Measurements from ENCODE around the gene KRT83.
"Not testable (repeated sequence)": the region's sequence is repeated elsewhere in the genome, so short reads cannot be mapped to it uniquely, and the experiment has no call there.

Gene KRT83

DNA sequence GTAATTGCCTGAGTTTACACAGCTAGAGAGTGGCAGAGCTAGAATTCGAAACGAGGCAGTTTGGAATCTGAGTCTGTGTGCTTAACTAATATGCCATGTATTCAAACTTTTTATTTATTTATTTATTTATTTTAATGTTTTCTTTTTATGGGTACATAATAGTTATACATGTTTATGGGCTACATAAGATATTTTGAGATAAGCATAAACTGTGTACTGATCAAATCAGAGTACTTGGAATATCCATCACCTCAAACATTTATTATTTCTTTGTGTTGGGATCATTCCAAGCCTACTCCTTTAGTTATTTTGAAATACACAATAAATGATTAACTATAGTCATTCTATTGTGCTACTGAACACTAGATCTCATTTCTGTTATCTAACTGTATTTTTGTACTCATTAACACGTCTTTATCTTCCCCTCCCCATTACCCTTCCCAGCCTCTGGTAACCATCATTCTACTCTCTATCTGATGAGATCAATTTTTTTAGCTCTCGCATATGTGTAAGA, 22.5 kb downstream of the KRT83 start:
- peaks cover 41% of the 10 kb centered on the region for H3K27me3 Mint-ChIP-seq (ENCODE audit: low read depth)
- peaks cover 2% of the 10 kb centered on the region for H3K36me3 Mint-ChIP-seq (ENCODE audit: low read depth)
- peaks cover 6% of the 10 kb centered on the region for H3K4me1 Mint-ChIP-seq (ENCODE audit: low read depth)
- H3K9me3 Mint-ChIP-seq, result no peaks in the 10 kb centered on the region
- no peak overlapping the region for H3K27ac Mint-ChIP-seq
- no peak overlapping the region for H3K4me3 Mint-ChIP-seq

DNA sequence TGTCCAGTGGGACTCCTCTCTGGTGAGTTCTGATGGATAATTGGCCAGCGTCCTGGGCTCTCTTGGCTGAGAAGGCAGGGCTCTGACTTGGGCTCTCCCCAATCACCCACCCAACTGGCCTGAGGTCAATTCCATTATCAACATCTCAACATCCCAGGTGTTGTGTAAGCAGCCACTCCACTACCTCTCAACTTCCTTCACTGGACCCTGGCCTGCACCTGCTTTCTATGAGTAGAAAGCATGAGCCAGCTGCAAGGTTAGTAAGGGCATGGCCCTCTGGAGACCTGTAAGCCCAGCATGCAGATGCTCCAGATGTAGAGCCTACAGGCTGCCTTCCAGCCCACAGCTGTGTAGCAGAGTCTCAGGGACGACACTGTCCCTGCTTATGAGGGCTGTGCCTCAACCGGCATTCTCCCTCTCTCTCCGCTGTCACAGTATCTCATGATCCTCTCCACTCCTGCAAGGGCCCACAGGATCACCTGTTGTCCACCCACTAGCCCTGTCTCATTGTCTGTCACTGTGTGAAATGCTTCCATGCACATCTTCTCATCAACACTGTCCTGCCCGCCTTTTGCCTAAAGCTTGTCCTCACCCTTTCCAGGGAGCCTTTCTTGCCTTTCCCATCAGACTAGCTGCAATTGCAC, 24.5 kb downstream of the KRT83 start:
- Mint-ChIP-seq H3K4me3 (no peak overlapping the region), H3K4me1 (ENCODE audit: low read depth) (peaks cover 6% of the 10 kb centered on the region), H3K27ac (no peak overlapping the region), H3K27me3 (ENCODE audit: low read depth) (peaks cover 57% of the 10 kb centered on the region), H3K9me3 (no peaks in the 10 kb centered on the region), H3K36me3 (ENCODE audit: low read depth) (peaks cover 2% of the 10 kb centered on the region)

DNA sequence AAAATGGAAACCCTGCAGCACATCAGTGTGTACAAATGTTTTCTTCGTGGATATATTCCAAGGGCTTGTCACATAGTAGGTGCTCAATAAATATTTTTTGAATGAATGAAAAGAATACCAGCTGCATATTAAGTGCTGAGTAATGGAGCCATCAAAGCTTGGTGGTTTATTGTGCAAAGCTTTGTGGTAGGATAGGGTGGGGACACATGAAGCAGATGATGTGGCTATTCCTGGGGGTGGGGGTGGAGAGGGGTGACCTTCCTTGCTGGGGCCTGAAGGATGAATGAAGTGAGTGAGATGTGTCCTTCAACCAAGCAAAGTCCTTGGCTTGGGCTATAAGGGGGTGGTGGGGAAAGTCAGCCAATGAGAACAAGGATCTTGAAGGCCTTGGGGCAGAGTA, 25.5 kb downstream of the KRT83 start:
- no peaks in the 10 kb centered on the region for H3K9me3 Mint-ChIP-seq
- H3K36me3 Mint-ChIP-seq (ENCODE audit: low read depth), result peaks cover 2% of the 10 kb centered on the region
- no peak overlapping the region for H3K4me3 Mint-ChIP-seq
- H3K27me3 Mint-ChIP-seq (ENCODE audit: low read depth), result peaks cover 61% of the 10 kb centered on the region
- no peak overlapping the region for H3K27ac Mint-ChIP-seq
- H3K4me1 Mint-ChIP-seq (ENCODE audit: low read depth), result peaks cover 6% of the 10 kb centered on the region

DNA sequence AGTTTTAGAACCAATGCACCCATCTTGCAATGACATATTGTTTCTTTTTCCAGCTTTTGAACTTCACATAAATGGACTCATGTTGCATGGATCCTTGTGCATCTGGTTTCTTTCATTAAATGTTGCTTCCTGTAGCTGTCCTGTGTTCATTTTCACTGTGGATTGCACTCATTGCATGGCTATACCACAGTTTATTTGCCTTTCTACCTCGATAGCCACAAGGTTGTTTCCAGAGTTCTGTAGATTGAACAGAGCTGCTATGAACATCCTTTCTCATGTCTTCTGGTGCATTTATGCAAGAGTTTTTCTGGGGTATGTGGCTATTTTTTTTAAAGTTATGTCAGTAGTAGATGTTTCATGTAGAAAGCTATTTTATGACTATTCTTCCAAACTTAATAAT, 26.4 kb downstream of the KRT83 start:
- H3K9me3 Mint-ChIP-seq, result no peaks in the 10 kb centered on the region

DNA sequence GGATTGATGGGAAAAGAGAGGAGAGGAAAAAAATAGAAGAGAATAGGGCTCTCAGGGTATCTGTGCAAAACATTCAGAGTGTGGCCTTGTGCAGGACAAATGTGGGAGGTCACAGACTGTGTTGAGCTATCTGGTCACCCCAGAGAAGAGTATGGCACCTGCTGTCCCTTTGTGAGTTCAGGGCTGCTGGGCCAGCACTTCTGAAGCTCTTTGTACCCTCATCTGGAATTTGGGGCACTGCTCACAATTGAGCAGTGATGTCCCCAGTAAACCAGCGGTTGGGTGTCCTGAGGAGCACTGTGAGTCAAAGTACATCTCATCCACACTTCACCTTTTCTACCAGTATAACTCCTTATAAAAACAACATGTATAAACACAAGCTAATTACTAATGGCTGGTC, 27.3 kb downstream of the KRT83 start:
- peaks cover 6% of the 10 kb centered on the region for H3K4me1 Mint-ChIP-seq (ENCODE audit: low read depth)
- no peaks in the 10 kb centered on the region for H3K9me3 Mint-ChIP-seq
- H3K27me3 Mint-ChIP-seq (ENCODE audit: low read depth), result peaks cover 51% of the 10 kb centered on the region
- H3K27ac Mint-ChIP-seq, result no peak overlapping the region
- peaks cover 2% of the 10 kb centered on the region for H3K36me3 Mint-ChIP-seq (ENCODE audit: low read depth)
- H3K4me3 Mint-ChIP-seq, result no peak overlapping the region

More for the DNA sequence above, 26.4 kb downstream of the KRT83 start:
- peaks cover 6% of the 10 kb centered on the region for H3K4me1 Mint-ChIP-seq (ENCODE audit: low read depth)
- peaks cover 59% of the 10 kb centered on the region for H3K27me3 Mint-ChIP-seq (ENCODE audit: low read depth)
- H3K27ac Mint-ChIP-seq, result no peak overlapping the region
- no peak overlapping the region for H3K4me3 Mint-ChIP-seq
- H3K36me3 Mint-ChIP-seq (ENCODE audit: low read depth), result peaks cover 2% of the 10 kb centered on the region

DNA sequence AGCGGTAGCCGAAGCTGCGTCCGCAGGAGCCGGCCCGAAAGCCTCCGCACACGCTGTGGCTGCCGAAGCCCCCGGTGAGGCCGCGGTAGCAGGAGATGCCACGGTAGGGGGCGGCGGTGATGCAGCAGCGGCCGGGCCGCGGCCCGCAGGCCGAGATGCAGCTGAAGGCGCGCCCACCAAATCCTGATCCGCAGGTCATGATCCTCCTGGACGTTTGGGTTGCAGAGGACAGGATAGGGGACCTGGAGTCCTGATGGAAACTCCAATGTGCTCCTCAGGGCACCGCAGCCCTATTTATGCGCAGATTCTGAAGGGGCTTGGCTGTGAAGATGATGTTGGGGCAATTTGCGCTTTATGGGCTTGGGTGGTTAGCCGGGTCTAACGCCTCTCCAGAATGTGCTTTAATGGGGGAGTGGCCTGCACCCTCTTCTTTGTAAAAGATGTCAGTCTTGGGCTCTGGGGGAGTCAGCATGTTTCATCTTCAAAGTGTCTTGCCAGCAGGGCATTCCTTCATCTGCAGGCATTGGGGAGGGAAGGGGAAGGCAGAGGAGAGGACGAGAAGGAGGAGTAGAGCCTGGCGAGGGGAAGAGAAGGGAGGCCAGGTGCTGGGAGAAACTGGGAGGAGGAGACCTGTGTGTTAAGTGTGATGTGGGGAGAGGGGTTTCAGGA, 29.8 kb downstream of the KRT83 start, which contains the start of gene KRT81:
TSS of gene KRT81 (minus strand) at position 268 of the 669 bp plus-strand sequence. CDS start at position 199, 69 bp downstream.
- no peaks in the 10 kb centered on the region for H3K9me3 Mint-ChIP-seq

DNA sequence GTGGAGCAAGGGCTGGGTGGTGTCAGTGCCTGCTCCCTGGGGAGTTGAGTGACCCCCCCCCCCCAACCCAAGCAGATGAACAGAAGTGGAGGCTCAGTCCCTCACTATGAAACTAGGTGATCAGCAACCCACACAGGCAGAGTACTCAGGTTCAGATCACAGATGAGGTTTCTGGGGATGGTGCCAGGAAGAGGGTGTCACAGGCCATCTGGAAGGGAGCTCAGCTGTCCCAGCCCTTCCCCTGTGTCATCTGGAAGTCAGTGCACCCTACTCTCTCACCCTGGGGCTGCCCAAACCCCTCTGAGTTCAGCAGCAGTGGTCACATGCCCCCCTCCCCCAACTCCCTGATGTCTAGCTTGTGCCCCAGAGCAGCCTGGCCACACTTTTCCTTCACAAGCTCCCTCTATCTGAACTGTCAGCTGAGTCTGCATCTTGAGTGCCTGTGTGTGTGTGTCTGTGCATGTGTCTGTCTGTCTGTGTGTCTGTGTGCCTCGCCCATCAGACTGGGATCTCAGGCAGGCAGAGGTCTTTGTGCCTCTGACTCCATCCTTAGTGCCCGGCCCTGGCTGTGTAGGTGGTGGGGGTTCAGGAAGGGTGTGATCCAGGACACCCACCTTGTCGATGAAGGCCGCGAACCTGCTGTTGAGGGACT, 30.6 kb downstream of the KRT83 start:
- not testable (repeated sequence) for H3K4me3 Mint-ChIP-seq; H3K9me3 Mint-ChIP-seq; H3K27ac Mint-ChIP-seq; H3K36me3 Mint-ChIP-seq (ENCODE audit: low read depth)
- Mint-ChIP-seq H3K4me1 (ENCODE audit: low read depth) (peaks cover 10% of the 10 kb centered on the region), H3K27me3 (ENCODE audit: low read depth) (peaks cover 27% of the 10 kb centered on the region)

More for the DNA sequence above, 29.8 kb downstream of the KRT83 start, which contains the start of gene KRT81:
- Mint-ChIP-seq H3K4me1 (ENCODE audit: low read depth) (peaks cover 13% of the 10 kb centered on the region), H3K36me3 (ENCODE audit: low read depth) (no peaks in the 10 kb centered on the region), H3K4me3 (no peak within 1 kb of the TSS), H3K27me3 (ENCODE audit: low read depth) (peaks cover 32% of the 10 kb centered on the region), H3K27ac (no peak within 1 kb of the TSS)

DNA sequence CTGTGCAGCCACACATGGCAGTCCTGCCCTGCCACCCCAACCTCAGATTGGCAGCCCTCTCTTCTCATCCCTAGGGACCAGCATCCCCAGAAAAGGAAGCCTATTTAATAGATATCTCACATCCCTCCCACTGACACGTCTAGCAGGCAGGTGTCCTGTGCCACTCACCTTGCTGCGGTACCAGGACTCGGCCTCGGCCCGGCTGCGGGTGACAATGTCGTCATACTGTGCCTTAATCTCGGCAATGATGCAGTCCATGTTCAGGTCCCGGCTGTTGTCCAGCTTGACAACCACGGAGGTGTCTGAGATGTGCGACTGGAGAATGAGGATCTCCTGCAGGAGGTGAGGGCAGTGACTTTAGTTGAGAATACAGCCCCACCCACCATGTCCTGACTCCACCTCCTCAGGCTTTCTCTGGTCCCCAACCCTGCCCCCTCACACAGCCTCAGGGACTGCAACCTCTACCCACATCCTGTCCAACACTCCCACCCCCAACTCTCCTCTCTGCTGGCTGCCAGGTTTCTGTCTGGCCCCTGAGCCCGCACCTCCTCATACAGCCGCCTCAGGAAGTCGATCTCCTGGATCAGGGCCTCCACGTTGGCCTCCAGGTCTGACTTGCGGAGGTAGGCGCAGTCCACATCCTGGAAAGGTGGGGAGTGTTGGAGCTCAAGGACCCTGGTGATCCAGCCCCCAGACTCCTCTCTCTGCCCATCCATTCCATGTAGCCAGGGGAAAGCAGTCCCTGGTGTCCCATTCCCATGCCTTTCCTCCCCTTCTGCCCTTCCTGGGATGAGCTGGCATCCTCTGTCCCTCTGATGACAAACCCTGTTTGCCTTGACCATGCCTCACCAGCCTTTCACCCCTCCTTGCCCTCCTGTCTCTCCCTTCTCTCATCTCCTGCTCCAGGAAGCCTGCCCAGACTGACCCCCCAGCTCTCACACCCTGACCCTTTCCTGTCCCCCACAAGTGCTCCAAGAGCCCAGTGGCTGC, 33.1 kb downstream of the KRT83 start:
- H3K27me3 Mint-ChIP-seq (ENCODE audit: low read depth), result peaks cover 17% of the 10 kb centered on the region
- H3K4me3 Mint-ChIP-seq; H3K4me1 Mint-ChIP-seq (ENCODE audit: low read depth); H3K27ac Mint-ChIP-seq; H3K36me3 Mint-ChIP-seq (ENCODE audit: low read depth); H3K9me3 Mint-ChIP-seq: not testable (repeated sequence)

DNA sequence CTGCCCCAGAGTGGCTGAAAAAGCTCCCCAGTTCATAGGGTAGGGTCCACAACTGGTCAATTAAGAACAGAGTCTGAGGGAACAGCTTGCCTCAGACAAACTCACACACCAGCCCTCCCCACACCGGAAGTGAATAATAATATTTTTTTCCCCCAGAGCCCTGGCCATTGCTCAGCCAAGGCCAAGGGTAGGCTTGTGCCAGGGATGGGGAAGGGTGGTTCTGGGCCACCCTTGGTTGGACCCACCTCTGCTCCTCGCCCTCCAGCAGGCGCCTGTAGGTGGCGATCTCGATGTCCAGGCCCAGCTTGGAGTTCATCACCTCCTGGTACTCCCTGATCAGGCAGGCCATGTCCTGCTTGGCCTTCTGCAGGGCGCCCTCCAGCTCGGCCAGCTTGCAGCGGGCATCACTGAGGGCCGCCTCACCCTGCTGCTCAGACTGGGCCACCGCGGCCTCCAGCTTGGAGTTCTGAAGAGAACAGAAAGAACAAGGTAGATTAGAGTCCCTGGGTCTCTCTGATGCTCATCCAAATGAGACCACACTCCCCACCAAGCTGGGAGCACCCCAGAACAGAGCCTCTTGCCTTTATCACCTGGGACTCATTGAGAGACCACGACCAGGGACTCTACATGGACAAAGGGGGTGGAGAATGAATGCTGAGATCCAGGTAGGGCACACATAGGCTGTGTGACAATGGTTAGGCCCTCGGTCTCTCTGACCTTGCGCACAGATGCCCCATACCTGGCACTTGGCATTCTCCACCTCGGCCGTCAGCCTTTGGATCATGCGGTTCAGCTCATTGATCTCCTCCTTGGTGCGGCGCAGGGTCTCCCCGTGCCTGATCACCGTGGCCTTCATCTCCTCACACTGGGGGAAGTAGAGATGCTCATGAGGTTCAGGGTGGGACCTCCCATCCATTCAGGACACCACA, 34.1 kb downstream of the KRT83 start:
- not testable (repeated sequence) for H3K4me3 Mint-ChIP-seq; H3K36me3 Mint-ChIP-seq (ENCODE audit: low read depth); H3K9me3 Mint-ChIP-seq; H3K27ac Mint-ChIP-seq; H3K4me1 Mint-ChIP-seq (ENCODE audit: low read depth)
- H3K27me3 Mint-ChIP-seq (ENCODE audit: low read depth), result peaks cover 11% of the 10 kb centered on the region

DNA sequence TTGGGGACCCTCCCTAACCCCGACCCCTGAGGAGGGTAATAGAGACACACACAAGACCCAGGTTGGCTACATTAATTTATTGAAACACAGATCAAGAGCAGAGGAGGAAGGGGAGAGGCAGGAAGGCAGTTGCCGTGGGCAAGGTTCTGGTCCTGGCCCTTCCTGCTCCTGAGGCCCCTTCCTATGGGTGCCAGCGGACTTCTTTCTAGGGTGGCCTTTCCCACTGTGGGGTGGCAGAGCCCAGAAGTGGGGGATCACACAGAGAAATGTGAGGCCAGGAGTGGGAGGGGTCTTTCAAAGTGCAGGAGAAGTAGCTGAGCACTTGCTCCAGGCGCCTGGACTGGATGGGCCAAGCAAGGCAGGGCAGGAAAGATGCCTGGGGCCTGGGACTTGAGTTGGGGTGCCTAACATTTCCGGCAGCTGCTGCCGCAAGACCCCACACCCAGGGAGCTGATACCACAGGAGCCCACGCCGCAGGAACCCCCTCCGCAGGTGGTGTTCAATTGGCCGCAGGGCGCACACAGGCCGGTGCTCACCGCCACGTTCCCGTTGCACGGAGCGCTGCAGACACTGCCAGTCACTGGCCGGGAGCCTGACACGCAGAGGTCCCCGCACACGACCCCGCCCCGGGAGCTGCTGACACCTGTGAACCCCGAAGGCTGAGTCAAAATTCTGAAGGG, 35.2 kb downstream of the KRT83 start:
- no peaks in the 10 kb centered on the region for H3K9me3 Mint-ChIP-seq
- H3K27ac Mint-ChIP-seq, result no peak overlapping the region
- peaks cover 3% of the 10 kb centered on the region for H3K27me3 Mint-ChIP-seq (ENCODE audit: low read depth)
- no peak overlapping the region for H3K4me3 Mint-ChIP-seq
- H3K36me3 Mint-ChIP-seq (ENCODE audit: low read depth), result no peaks in the 10 kb centered on the region
- H3K4me1 Mint-ChIP-seq (ENCODE audit: low read depth), result peaks cover 6% of the 10 kb centered on the region

DNA sequence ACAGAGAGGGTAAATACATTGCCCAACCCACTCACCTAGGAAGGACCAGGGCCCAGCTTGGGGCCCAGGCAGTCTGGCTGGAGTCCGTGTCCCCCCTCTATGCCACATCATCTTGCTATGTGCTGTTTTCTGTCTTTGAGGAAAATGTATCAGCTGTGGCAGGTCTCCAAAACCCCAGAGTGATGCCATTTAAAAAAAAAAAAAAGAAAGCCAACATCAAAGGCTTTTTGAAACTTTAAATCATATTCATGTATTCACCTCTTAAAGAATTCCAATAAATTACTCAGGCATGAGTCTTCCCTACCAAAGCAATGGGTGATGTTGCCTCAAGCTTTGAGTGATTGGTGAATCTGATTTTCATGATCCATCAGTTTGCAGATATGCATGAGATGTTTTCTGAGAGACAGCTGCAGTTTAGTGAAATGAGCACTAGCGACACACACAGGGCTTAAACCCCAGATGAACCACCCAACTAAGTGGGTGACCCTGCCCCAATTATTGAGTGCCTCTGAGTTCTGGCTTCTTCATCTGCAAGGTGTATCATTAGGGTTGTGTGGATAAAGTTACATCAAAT, 35.9 kb downstream of the KRT83 start:
- peaks cover 5% of the 10 kb centered on the region for H3K27me3 Mint-ChIP-seq (ENCODE audit: low read depth)
- H3K27ac Mint-ChIP-seq, result no peak overlapping the region
- peaks cover 6% of the 10 kb centered on the region for H3K4me1 Mint-ChIP-seq (ENCODE audit: low read depth)
- no peaks in the 10 kb centered on the region for H3K9me3 Mint-ChIP-seq
- H3K36me3 Mint-ChIP-seq (ENCODE audit: low read depth), result no peaks in the 10 kb centered on the region
- H3K4me3 Mint-ChIP-seq, result no peak overlapping the region

DNA sequence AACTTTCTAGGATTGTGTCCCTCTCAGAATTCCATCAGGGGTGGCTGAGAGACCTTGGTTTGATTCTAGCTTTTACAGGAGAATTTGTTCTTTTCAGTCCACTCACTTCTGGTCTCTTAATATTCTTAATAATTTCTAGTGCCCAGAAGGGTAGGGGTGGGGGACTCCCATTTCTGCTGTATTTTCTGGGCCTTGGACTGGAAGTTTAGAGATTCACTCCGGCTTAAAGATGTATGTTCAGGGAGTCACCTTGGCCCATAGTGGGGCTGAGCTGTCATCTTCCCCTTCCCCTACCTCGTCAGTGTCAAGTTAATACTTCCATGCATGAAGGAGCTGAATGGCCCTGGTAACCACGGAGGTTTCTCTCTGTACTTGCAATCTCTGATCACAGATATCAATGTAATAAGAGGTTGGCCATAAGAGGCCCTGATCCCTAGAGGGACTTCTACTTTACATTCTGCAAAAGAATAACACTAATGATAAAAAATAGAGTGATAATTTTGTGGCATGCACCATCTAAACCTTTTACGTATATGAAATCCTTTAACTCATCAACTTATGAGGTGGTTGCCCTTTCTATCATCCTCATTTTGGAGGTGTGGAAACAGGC, 36.5 kb downstream of the KRT83 start:
- peaks cover 11% of the 10 kb centered on the region for H3K27me3 Mint-ChIP-seq (ENCODE audit: low read depth)
- no peak overlapping the region for H3K27ac Mint-ChIP-seq
- peaks cover 6% of the 10 kb centered on the region for H3K4me1 Mint-ChIP-seq (ENCODE audit: low read depth)
- no peak overlapping the region for H3K4me3 Mint-ChIP-seq
- H3K9me3 Mint-ChIP-seq, result no peaks in the 10 kb centered on the region
- no peaks in the 10 kb centered on the region for H3K36me3 Mint-ChIP-seq (ENCODE audit: low read depth)
